Stimulated activated CD4-positive, alpha-beta T cell treated with anti-CD3 and anti-CD28 coated beads, TNF-alpha, amount 100 ng/mL, for 48 hours (primary cell): ENCODE data around the gene RECQL5.
"Not testable (repeated sequence)": the region's sequence is repeated elsewhere in the genome, so short reads cannot be mapped to it uniquely, and the experiment has no call there.

Source experiments
- DNase-seq, 3 donors: peaks; one replicate each; pipeline ENCODE4 v3.0.0-alpha.2; 2020; ENCODE audit warnings: low read depth in 3 of 3

Gene RECQL5

DNA sequence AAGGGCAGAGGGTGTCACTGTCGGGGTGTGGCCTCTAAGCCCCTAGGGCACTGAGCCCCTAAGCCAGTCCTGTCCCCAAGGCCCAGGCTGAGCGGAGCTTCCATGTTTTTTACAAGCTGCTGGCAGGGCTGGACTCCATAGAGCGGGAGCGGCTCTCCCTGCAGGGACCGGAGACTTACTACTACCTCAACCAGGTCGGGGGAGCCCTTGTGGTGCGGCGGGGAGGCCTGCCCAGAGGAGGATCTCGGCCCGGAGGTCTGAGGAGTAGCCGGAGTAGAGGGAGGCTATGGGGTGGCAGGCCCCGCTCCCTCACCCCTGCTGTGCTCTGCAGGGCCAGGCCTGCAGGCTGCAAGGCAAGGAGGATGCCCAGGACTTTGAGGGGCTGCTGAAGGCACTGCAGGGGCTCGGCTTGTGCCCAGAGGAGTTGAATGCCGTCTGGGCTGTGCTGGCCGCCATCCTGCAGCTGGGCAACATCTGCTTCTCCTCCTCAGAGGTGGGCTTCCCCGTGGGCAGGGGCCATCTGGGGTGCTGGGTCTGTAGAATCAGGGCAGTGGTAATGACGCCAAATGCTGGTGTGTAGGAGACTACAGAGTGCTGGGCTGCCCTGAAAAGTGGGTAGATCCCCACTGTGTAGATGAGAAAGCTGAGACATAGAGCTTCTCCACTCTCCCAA is 74.5 kb downstream of the RECQL5 start:
- no peak for DNase-seq

DNA sequence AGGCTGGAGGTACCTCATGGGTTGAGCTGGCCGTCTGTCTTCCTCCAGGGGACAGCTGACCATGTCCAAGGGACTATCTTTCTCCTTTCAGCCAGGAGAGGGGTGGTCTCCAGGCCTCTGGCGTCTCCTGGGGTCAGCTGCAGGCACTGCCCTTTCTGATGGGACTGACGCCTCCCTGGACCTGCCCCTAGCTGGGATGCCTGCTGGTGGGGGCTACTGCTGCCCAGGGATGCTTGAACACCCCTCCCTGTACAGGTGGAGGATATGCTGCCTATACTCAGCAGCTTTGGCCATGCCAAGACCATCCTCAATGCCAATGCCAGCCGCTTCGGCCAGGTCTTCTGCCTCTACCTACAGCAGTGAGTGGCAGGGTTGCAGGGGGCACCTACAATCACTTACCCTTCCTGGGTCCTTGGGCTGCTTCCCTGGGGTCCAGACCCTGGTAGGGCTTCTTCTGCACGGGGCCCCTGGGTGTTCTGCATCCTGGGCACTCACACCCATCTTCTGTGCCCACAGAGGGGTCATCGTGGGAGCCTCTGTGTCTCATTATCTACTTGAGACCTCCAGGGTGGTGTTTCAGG is 75.1 kb downstream of the RECQL5 start:
- DNase-seq, result no peak

DNA sequence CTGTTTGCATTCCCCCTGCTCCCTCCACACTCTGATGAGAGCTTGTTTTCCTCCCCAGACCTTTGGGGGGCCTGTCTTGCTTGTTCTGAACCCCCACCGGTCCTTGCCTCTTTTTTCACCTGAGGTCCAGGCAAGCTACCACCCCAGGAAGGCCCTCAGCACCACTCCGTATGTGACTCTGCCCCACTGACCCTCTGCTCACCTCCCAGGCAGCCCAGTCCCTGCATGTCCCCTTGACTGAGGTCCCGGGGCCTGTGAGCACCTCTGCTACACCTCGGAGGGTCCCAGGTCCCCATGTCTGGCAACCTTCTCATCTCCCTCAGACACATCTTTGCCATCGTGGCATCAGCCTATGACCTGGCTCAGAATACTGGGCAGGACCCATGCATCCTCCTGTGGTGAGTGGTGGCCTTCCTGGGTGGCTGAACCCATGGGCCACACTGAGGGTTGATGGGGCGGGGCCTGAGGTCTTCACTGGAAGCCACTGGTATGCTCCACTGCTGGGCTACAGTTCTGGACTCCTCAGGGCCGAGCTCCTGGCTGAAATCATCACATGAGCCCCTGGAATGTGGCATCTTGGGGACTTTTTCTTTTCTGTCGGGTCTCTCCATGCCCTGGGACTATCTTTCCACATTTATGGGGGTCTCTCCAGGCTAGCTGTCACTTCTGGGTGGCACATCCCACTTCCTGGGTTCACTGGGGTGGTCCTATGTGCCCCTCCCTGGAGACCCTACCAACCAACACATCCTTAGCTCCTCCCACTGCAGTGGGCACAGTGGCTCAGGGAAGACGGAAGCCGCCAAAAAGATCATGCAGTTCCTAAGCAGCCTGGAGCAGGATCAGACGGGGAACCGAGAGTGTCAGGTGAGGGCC is 75.9 kb downstream of the RECQL5 start:
- DNase-seq, result no peak

DNA sequence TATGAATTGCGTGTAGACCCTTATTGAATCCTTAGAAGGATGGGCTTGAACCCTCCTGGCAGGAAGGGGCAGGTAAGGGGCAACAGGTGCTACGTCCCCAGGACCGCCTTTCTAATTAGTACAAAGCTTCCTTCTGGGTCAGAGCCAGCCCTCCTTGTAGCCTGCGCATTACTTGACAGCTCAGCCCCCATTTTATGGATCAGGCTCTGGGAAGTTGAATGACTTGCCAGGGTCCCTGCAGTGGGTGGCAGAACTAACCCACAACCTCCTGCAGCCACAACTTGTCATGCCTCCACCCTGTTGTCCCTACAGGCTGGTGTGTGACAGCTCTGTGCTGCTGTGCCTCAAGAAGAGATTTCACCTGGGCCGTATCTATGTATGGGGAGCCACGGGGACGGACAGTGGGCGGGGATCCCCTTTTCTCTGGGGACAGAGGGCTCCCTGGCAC is 76.6 kb downstream of the RECQL5 start:
- DNase-seq, result no peak

DNA sequence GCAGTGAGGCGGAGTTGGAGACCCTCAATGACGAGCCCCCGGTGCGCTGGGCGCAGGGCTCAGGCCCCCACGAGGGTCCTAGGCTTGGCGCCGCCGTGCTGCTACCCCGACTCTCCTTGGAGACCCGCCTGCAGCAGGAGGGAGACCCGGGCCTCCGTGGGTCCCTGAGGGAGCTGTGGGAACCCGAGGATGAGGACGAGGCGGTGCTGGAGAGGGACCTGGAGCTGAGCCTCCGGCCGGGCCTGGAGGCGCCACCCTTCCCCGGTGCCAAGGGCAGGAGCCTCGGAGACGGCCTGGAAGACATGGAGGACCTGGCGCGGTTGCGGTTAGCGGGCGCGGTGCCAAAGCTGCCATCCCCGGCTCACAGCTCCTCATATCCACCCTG is 77.0 kb downstream of the RECQL5 start:
- DNase-seq, result no peak

DNA sequence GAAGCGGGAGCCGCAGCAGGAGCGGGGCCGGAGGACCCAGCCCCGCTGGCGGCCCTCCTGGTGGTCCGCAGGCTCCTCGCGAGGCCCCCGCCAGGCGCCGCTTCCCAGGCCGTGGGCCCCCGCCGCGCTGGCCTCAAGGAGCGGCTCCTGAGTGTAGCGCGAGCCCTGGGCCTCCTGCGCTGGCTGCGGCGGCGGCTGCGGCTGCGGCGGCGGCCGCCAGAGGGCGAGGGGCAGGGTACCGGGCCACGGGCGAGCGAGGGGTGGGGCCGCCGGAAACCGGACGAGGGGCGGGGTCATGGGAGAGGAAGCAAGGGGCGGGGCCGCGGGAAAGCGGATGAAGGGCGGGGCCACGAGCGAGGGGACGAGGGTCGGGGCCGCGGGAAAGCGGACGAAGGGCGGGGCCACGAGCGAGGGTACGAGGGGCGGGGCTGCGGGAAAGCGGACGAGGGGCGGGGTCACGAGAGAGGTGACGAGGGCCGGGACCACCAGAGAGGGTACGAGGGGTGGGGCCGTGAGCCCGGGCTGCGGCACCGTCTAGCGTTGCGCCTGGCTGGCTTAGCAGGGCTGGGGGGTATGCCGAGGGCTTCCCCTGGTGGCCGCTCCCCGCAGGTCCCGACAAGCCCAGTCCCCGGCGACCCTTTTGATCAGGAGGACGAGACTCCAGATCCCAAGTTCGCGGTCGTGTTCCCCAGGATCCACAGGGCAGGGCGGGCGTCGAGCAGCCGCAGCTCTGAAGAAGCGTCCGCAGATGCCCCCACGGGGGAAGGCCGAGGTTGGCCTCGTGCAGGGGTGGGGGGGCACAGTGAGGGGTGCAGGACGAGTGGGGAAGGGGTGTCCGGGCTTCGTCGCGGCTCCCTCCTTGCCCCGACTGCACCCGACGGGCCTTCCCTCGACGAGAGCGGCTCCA is 77.7 kb downstream of the RECQL5 start:
- DNase-seq, result peak; percentile 94 to 98 (median 97)

DNA sequence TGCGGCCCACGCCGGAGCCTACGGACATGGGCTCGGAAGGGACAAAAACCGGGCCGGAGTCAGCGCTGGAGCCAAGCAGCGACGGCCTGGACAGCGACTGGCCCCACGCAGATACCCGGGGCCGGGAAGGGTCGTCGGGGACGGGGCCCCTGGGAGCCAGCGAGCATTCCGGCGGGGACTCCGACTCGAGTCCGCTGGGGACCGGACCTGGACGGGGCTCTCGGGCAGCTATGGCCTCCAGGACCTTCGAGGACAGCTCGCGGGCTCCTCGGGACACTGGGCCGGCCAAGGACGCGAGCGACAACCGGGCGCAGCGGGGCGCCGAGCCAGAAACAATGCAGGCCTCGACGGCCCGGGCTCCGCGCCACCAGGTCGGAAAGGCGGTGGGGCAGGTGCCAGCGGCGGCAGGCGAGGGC is 78.3 kb downstream of the RECQL5 start:
- DNase-seq, result peak in 1 of 3 donors; percentile 23

DNA sequence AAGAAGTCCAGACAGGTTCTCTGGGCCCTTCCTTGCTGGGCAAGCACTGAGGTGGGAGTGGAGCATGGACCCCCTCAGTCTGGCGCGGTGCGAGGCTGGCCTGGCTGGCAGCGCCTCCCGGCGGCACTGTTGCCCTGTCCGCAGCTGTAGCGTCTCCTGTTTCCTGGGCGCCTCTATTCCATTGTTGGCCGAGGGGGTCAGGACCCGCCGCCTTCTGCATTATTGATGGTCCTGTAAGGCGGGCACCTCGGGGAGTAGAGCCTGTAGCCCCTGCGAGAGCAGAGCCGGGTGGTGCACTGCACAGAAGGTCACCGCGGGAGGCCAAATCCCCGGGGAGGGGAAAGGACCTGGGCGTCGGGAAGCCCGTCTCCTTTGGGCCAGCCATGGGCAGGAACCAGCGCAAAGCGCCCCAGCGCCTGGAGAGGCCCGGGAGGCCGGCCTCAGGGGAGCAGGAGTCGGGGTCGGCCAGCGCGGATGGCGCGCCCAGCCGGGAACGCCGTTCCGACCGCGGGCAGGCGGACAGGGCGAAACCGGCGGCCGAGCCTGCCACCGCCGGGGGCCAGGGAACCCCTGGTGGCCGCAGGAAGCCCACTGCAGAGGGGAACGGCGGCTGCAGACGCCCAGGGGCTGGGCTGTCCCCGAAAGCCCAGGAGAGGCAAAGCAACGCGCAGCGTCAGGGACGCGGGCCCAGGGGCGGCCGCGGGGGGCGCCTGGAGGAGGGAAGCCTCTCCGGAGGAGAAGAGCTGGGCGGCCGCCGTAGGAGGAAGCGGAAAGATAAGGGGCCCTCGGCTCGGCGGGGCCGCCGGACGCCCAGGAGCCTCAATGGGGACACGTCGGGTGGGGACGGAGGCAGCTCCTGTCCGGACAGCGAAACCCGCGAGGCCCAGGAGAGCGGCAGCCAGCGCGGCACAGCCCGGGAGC is 79.0 kb downstream of the RECQL5 start, which contains the start of gene MYO15B:
Gene MYO15B (plus strand): TSS at position 126 of the 921 bp plus-strand sequence. CDS start 258 bp downstream, at position 384.
- peak in 1 of 3 donors; percentile 49 for DNase-seq

DNA sequence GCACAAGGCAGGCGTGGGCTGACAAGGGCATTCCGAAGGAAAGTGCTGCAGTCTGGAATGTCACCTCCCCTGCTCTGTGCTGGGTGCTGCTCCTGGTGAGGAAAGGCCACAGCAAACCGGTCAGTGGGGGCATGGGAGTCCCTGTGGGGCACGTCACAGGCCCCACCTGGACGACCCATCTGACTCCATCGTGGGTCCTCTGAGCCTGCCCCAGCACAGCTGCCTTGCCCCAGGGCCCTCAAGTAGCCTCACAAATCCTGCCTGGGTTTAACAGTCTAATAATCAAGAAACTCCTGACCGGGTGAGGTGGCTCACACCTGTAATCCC is 82.1 kb downstream of the RECQL5 start:
- no peak for DNase-seq

DNA sequence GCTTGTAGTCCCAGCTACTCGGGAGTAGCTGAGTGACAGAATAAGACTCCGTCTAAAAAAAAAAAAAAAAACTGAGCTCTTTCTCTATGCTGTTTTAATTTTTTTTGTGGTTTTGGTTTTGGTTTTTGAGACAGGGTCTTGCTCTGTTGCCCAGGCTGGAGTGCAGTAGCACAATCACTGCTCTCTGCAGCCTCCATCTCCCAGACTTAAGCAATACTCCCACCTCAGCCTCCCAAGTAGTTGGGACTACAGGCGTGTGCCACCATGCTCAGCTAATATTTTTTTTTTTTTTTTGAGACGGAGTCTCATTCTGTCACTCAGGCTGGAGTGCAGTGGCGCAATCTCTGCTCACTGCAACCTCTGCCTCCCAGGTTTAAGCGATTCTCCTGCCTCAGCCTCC is 83.8 kb downstream of the RECQL5 start:
- not testable (repeated sequence) for DNase-seq

DNA sequence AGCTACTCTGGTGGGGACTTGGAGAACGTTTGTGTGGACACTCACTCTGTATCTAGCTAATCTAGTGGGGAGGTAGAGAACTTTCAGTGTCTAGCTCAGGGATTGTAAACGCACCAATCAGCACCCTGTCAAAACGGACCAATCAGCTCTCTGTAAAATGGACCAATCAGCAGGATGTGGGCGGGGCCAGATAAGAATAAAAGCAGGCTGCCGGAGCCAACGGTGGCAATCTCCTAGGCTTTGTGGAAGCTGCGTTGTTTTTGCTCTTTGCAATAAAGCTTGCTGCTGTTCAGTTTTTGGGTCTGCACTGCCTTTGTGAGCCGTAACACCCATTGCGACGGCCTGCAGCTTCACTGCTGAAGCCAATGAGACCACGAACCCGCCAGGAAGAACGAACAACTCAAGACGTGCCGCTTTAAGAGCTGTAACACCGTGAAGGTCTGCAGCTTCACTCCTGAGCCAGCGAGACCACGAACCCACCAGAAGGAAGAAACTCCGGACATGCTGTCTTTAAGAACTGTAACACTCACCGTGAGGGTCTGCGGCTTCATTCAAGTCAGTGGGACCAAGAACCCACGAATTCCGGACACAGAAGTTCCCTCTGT is 85.7 kb downstream of the RECQL5 start:
- DNase-seq, result peak in 2 of 3 donors; percentile 32 to 46
